NCI-H1694 treated with DMSO at 0.1 percent for 48 hours (cell line): ENCODE results near the gene HRAS.

Experiments used
- DNase-seq: peaks from one replicate; lab custom pipeline; 2025; lab: John Stamatoyannopoulos, UW

The HRAS gene

GRCh38 chr11:553083-553987 is 18.0 kb upstream of the HRAS start:
- DNase-seq, result no peak

GRCh38 chr11:551596-551995 is 16.2 kb upstream of the HRAS start:
- no peak for DNase-seq

- DNase-seq, result no peak
These were observed 15.8 kb upstream of the HRAS start for GRCh38 chr11:551131-551530.

GRCh38 chr11:550746-551085 is 15.3 kb upstream of the HRAS start:
- DNase-seq, result no peak

GRCh38 chr11:550021-550745 is 14.8 kb upstream of the HRAS start:
- no peak for DNase-seq

- DNase-seq, result no peak
These were observed 13.6 kb upstream of the HRAS start for GRCh38 chr11:548700-549603.

GRCh38 chr11:545171-545570 is 9.8 kb upstream of the HRAS start:
- DNase-seq, result no peak

- no peak for DNase-seq
These were observed 9.4 kb upstream of the HRAS start for GRCh38 chr11:544817-545166.

GRCh38 chr11:541433-541885 is 6.1 kb upstream of the HRAS start:
- DNase-seq, result no peak

GRCh38 chr11:540583-541432 is 5.4 kb upstream of the HRAS start:
- DNase-seq, result no peak

GRCh38 chr11:539971-540481 is 4.7 kb upstream of the HRAS start:
- no peak for DNase-seq

- DNase-seq, result no peak
These were observed 3.2 kb upstream of the HRAS start for GRCh38 chr11:538431-539051.

- DNase-seq, result no peak
These were observed 2.5 kb upstream of the HRAS start for GRCh38 chr11:537622-538430.

- no peak for DNase-seq
These were observed 1.7 kb upstream of the HRAS start, which contains the start of gene LRRC56 for GRCh38 chr11:536841-537621. Gene LRRC56 (plus strand): TSS chr11:537527. CDS start chr11:540685, 3,158 bp downstream.

- no peak for DNase-seq
These were observed 212 bp downstream of the HRAS start for GRCh38 chr11:535210-535518.

GRCh38 chr11:534396-535209 is 773 bp downstream of the HRAS start:
- no peak for DNase-seq

GRCh38 chr11:533586-534395 is 1.6 kb downstream of the HRAS start:
- no peak for DNase-seq
